Testis (tissue), 3 donors: Measurements from ENCODE around the gene CLDN19. TPM values are rescaled to one million over a fixed set of nuclear protein-coding genes. Genes with fewer than 3 reads are reported as not detected.

Source experiments
- DNase-seq: peaks from one replicate; pipeline ENCODE4 v3.0.0-alpha.2; 2019
- H3K27ac ChIP-seq, 2 donors: fragments of 200-600 bp; sonication (generic); one replicate each; pipeline ENCODE4 v1.5.1; 2019
- H3K27me3 ChIP-seq: fragments of 200-600 bp; sonication (generic); one replicate; pipeline ENCODE4 v1.5.1; 2019
- H3K36me3 ChIP-seq: fragments of 200-600 bp; sonication (generic); one replicate; pipeline ENCODE4 v1.5.1; 2017; ENCODE audit warnings: low read depth; ENCODE audit errors: missing control alignments
- H3K4me1 ChIP-seq: fragments of 200-600 bp; sonication (generic); one replicate; pipeline ENCODE4 v1.5.1; 2019
- H3K4me3 ChIP-seq, 2 donors: fragments of 200-600 bp; sonication (generic); one replicate each; pipeline ENCODE4 v1.5.1; 2017 to 2019
- H3K9me3 ChIP-seq: fragments of 200-600 bp; sonication (generic); one replicate; pipeline ENCODE4 v1.5.1; 2017
- CTCF ChIP-seq, 3 experiments: fragments of 450-650 bp in 2 of 3; fragments of 200-600 bp in 1 of 3; sonication (generic) in 1 of 3; IDR thresholded peaks; one replicate each; pipeline ENCODE4 v1.5.1; 2016 to 2019; ENCODE audit warnings: antibody characterized with exemption in 3 of 3, mild to moderate bottlenecking in 2 of 3, moderate library complexity in 1 of 3
- POLR2A ChIP-seq: fragments of 450-650 bp; IDR thresholded peaks from one replicate; pipeline ENCODE4 v1.6.1; 2017; ENCODE audit warnings: antibody characterized with exemption, mild to moderate bottlenecking, moderate library complexity
- WGBS, 2 donors: methylation state at CpG; one replicate each; pipeline ENCODE4 v1.1.5; 2018; 5-methylcytosine and 5-hydroxymethylcytosine counted together
- intact Hi-C: fragments of 100-400 bp; cut with DNase I; formaldehyde crosslinking; loops from one replicate; pipeline ENCODE4 v1.15.1; 2023; ENCODE audit warnings: low total_unique reads
- polyA plus RNA-seq: library from polyadenylated mRNA; stranded (reverse); fragments of 350-450 nt; fragmentation: Illumina TruSeq; extraction: RNeasy Lipid Tissue Mini Kit (QIAGEN cat#74804); gene quantifications from one replicate; pipeline ENCODE4 v1.2.3, GENCODE V29; 2014; ENCODE audit warnings: low read depth, low replicate concordance; ENCODE audit not compliant: insufficient read depth
- total RNA-seq, 2 donors: library from RNA; depleted of rRNA; stranded (reverse); fragments of >200 nt; gene quantifications; one replicate each; pipeline ENCODE4 v1.2.3, GENCODE V29; 2016

The CLDN19 gene
- total and polyA plus RNA-seq, 3 donors from 2014 or later = 0.12 to 0.24 (median 0.19) TPM

DNA sequence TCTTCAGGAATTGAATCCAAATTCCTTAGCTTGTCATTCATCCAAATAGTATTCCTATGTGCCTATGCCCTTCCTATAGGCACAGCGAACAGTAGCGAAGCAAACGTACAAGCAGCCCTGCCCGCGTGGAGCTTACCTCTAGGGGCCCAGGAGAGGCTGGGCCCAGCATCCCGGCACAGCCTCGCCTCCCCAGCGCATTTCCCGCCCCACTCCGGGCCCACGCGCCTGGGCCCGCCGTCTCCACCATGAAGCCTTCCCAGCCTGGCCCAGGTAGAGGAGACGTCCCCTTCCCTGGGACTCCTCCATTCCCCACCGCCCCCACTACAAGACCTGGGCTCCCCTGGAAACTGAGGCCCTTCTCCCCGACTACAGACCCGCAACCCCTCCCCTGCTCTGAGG lies 44.5 kb upstream of the CLDN19 start:
- Histone ChIP-seq H3K4me3 (peak overlapping the region; percentile 44 to 54), H3K27ac (no peak overlapping the region), H3K27me3 (no peaks in the 10 kb centered on the region), H3K9me3 (no peaks in the 10 kb centered on the region), H3K4me1 (peaks cover 8% of the 10 kb centered on the region), H3K36me3 (no peaks in the 10 kb centered on the region)
- DNase-seq = no peak
- WGBS, 2 donors = 58 to 74% methylated on average over 18 of the region's 18 CpGs
- TF ChIP-seq POLR2A (no peak), CTCF (IDR thresholded peaks at IDR 0.05) (no peak)
- intact Hi-C loops = no loop called here

DNA sequence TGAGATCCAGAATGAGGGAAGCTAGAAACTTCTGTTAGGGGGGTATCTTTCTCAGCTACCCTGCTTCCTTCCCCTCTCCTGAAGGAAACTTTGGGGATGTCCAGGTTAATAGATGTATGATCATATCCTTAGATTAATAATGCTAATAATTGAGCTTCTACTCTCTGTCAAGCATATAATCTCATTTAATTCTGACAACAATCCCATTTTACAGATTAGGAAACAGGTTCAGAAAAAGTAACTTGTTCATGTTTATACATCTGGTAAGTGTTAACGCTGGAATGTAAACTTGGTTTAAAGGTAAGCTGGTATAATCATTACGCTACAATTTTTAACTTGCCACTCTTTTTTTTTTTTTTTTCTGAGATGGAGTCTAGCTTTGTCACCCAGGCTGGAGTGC lies 43.1 kb upstream of the CLDN19 start:
- no peak for DNase-seq
- Histone ChIP-seq H3K27ac (no peak overlapping the region), H3K9me3 (no peaks in the 10 kb centered on the region), H3K27me3 (no peaks in the 10 kb centered on the region), H3K36me3 (no peaks in the 10 kb centered on the region), H3K4me1 (peaks cover 8% of the 10 kb centered on the region), H3K4me3 (no peak overlapping the region)
- intact Hi-C loops = no loop called here
- TF ChIP-seq POLR2A = no peak
- no peak for TF ChIP-seq CTCF (IDR thresholded peaks at IDR 0.05)
- WGBS, 2 donors = 92 to 95% methylated on average over 2 of the region's 2 CpGs

GRCh38 chr1:42780176-42780575 lies 40.1 kb upstream of the CLDN19 start:
- no peaks in the 10 kb centered on the region for H3K36me3 ChIP-seq
- TF ChIP-seq CTCF (IDR thresholded peaks at IDR 0.05) (no peak), POLR2A (no peak)
- 85 to 91% methylated on average over 1 of the region's 1 CpG for WGBS, 2 donors
- H3K4me1 ChIP-seq = peaks cover 4% of the 10 kb centered on the region
- H3K27ac ChIP-seq = no peak overlapping the region
- no peak for DNase-seq
- intact Hi-C loops = no loop called here
- H3K27me3 ChIP-seq = no peaks in the 10 kb centered on the region
- H3K9me3 ChIP-seq = no peaks in the 10 kb centered on the region
- H3K4me3 ChIP-seq = no peak overlapping the region

DNA sequence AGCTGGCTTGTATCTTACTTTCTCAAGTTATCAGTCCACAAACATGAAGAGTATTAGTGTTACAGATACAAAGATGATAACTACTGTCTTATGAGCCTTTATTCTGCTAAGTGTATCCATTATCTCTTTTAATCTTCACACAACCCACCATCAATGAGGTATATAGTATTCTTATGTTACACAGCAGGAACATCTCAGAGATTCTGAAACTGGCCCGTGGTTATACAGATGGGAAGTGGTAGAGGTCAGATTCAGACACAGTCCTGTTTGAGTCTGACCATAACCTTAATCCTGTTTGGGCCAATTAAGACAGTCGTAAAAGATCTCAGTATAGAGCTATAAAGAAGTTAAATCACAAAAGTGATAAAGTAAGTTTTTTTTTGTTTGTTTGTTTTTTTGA lies 39.7 kb upstream of the CLDN19 start:
- Histone ChIP-seq H3K27me3 (no peaks in the 10 kb centered on the region), H3K36me3 (no peaks in the 10 kb centered on the region), H3K4me1 (no peaks in the 10 kb centered on the region), H3K4me3 (no peak overlapping the region), H3K9me3 (no peaks in the 10 kb centered on the region), H3K27ac (no peak overlapping the region)
- intact Hi-C loops = no loop called here
- DNase-seq = no peak
- TF ChIP-seq CTCF (IDR thresholded peaks at IDR 0.05) (no peak), POLR2A (no peak)
- WGBS, 2 donors = 86 to 89% methylated on average over 2 of the region's 2 CpGs

GRCh38 chr1:42777852-42778251 lies 37.8 kb upstream of the CLDN19 start:
- no peak for TF ChIP-seq POLR2A
- peak in 2 of 3 experiments; percentile 47 to 50 for TF ChIP-seq CTCF (IDR thresholded peaks at IDR 0.05)
- no peaks in the 10 kb centered on the region for H3K27me3 ChIP-seq
- no peak overlapping the region for H3K4me3 ChIP-seq
- intact Hi-C loops = no loop called here
- no peaks in the 10 kb centered on the region for H3K36me3 ChIP-seq
- DNase-seq = peak; percentile 47
- H3K9me3 ChIP-seq = no peaks in the 10 kb centered on the region
- no peak overlapping the region for H3K27ac ChIP-seq
- no peaks in the 10 kb centered on the region for H3K4me1 ChIP-seq
